Vagina (tissue), 2 donors: ENCODE results near the gene VTI1A.

ENCODE experiments used
- CTCF ChIP-seq, 3 experiments: fragments of 450-650 bp in 2 of 3; fragments of 200-600 bp in 1 of 3; sonication (generic) in 1 of 3; IDR thresholded peaks; one replicate each; pipeline ENCODE4 v1.5.1; 2017 to 2019; ENCODE audit warnings: antibody characterized with exemption in 3 of 3, mild to moderate bottlenecking in 2 of 3, moderate library complexity in 2 of 3
- POLR2A ChIP-seq, 2 donors: fragments of 450-650 bp; IDR thresholded peaks; one replicate each; pipeline ENCODE4 v1.6.1; 2017; ENCODE audit warnings: antibody characterized with exemption in 2 of 2, mild to moderate bottlenecking in 2 of 2, moderate library complexity in 2 of 2
- POLR2AphosphoS5 ChIP-seq, 2 donors: sonication (generic); formaldehyde crosslinking; IDR thresholded peaks; one replicate each; pipeline ENCODE4 v1.9.0; 2017; ENCODE audit warnings: antibody characterized with exemption in 2 of 2, mild to moderate bottlenecking in 2 of 2, low read depth in 1 of 2; ENCODE audit not compliant: insufficient read depth in 1 of 2

- TF ChIP-seq CTCF (IDR thresholded peaks at IDR 0.05): no peak
- no peak for TF ChIP-seq POLR2A (IDR thresholded peaks at IDR 0.05)
- TF ChIP-seq POLR2AphosphoS5 (IDR thresholded peaks at IDR 0.05; ENCODE audit: insufficient read depth in 1 of 2, low read depth in 1 of 2): no peak
Observed at GRCh38 chr10:112447620-112447928, 559 bp downstream of the VTI1A start.
